ENCODE measurements around the gene TMPRSS3.

Gene TMPRSS3

DNA sequence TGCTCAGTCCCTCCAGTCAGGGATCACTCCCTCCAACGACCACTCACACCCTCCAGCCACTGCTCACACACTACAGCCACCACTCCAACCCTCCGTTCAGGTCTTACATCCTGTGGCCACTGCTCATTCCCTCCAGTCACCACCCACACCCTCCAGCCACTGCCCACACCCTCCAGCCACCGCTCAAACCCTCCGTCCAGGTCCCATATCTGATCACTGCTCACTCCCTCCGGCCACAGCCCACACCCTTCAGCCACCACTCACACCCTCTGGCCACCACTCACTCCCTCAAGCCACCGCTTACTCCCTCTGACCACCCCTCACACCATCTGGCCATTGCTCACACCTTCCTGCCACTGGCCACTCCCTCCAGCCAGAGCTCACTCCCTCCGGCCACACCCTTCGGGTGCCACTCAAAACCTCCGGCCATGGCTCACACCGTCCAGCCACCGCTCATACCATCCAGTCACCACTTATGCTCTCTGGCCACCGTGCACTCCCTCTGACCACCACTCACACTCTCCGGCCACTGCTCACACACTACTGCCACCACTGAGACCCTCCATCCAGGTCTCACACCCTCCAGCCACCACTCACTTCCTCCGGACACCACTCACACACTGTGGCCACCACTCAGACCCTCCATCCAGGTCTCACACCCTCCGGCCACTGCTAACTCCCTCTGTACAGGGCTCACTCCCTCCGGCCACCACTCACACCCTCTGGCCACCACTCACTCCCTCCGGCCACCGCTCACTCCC, 24.8 kb downstream of the TMPRSS3 start:
- TF ChIP-seq, protein P1, sequence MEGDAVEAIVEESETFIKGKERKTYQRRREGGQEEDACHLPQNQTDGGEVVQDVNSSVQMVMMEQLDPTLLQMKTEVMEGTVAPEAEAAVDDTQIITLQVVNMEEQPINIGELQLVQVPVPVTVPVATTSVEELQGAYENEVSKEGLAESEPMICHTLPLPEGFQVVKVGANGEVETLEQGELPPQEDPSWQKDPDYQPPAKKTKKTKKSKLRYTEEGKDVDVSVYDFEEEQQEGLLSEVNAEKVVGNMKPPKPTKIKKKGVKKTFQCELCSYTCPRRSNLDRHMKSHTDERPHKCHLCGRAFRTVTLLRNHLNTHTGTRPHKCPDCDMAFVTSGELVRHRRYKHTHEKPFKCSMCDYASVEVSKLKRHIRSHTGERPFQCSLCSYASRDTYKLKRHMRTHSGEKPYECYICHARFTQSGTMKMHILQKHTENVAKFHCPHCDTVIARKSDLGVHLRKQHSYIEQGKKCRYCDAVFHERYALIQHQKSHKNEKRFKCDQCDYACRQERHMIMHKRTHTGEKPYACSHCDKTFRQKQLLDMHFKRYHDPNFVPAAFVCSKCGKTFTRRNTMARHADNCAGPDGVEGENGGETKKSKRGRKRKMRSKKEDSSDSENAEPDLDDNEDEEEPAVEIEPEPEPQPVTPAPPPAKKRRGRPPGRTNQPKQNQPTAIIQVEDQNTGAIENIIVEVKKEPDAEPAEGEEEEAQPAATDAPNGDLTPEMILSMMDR (IDR thresholded peaks at IDR 0.05; ENCODE audit: low read depth, low read length) = no peak
- DNase-seq (ENCODE audit: extremely low read depth, low read depth) = no peak

GRCh38 chr21:42369821-42370220, 26.0 kb downstream of the TMPRSS3 start:
- TF ChIP-seq, protein P1 (IDR thresholded peaks at IDR 0.05; ENCODE audit: low read depth, low read length) = no peak
- DNase-seq (ENCODE audit: extremely low read depth, low read depth) = no peak

GRCh38 chr21:42367367-42368165, 28.3 kb downstream of the TMPRSS3 start:
- TF ChIP-seq, protein P1 (IDR thresholded peaks at IDR 0.05; ENCODE audit: low read depth, low read length) = no peak

GRCh38 chr21:42366292-42367010, 29.4 kb downstream of the TMPRSS3 start, which contains the start of gene TFF1:
TSS of gene TFF1 (minus strand) at chr21:42366535. CDS start at chr21:42366495, 40 bp downstream.
- TF ChIP-seq, protein P1 (IDR thresholded peaks at IDR 0.05; ENCODE audit: low read depth, low read length) = no peak
- DNase-seq (ENCODE audit: extremely low read depth, low read depth) = no peak

More at GRCh38 chr21:42367367-42368165, 28.3 kb downstream of the TMPRSS3 start:
- DNase-seq (ENCODE audit: extremely low read depth, low read depth) = no peak

DNA sequence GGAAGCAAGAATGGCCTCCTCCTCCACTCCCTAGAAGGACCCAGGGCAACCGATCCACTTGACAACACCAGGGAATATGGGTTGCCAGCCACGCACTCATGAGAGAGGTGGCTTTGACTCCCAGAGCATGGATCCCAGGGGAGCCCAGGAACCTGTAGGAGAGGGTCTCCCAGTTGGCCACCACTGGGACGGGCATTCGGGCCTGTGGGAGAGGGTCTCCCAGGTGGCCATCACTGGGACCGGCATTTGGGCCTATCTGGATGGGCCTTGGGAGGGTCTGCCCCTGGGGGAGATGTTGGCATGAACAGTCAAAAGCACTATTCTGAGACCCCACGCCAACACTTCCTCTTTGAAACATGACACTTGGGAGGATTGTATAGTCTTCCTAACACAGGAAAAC, 30.1 kb downstream of the TMPRSS3 start:
- DNase-seq (ENCODE audit: extremely low read depth, low read depth) = no peak
- TF ChIP-seq, protein P1 (IDR thresholded peaks at IDR 0.05; ENCODE audit: low read depth, low read length) = no peak

- no peak for DNase-seq (ENCODE audit: extremely low read depth, low read depth)
- TF ChIP-seq, protein P1 (IDR thresholded peaks at IDR 0.05; ENCODE audit: low read depth, low read length) = no peak
These were observed 31.5 kb downstream of the TMPRSS3 start for GRCh38 chr21:42364304-42364865.
